ENCODE results near the gene FOSL1.

FOSL1 gene

DNA sequence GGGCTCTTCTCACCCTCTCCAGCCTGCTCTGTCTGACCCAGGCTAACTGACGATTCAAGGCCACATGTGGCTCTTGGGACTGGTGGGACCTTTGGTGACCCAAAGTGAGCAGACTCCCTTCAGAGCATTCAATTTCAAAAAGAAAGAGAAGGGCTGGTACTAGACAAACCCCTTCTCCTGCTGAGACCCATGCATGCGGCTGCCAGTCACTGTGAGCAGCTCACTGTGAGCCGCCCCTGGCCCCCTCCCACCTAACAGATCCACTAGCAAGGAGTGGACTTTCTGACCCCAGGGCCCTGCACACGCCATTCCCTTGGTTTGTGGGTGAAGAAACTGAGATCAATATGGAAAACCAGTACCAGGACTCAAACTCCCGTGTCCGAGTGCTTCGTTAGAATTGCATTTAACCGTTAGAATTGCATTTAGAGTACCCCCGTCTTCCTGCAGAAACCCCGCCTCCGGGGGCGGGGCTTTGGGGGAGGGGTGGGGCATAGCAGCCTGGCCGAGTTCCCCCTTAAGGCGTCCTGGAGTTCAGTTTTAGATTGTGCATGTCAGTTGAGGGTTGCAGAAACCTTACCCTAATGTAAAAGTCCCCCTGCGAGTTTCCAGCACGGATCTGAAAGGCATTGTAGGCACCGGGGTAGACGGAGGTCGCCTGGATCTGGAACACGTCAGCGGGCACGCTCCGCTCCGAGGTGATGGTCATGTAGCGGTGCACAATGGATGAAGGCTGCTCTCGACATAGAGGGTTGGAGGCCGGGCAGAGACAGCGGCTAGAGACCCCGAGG is 32.7 kb downstream of the FOSL1 start:
- H3K4me3 ChIP-seq (ENCODE audit: control insufficient read depth, low read depth, low read length) = no peak overlapping the region
- DNase-seq (ENCODE audit: low read depth) = no peak
- TF ChIP-seq, protein P1, sequence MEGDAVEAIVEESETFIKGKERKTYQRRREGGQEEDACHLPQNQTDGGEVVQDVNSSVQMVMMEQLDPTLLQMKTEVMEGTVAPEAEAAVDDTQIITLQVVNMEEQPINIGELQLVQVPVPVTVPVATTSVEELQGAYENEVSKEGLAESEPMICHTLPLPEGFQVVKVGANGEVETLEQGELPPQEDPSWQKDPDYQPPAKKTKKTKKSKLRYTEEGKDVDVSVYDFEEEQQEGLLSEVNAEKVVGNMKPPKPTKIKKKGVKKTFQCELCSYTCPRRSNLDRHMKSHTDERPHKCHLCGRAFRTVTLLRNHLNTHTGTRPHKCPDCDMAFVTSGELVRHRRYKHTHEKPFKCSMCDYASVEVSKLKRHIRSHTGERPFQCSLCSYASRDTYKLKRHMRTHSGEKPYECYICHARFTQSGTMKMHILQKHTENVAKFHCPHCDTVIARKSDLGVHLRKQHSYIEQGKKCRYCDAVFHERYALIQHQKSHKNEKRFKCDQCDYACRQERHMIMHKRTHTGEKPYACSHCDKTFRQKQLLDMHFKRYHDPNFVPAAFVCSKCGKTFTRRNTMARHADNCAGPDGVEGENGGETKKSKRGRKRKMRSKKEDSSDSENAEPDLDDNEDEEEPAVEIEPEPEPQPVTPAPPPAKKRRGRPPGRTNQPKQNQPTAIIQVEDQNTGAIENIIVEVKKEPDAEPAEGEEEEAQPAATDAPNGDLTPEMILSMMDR (conservative IDR thresholded peaks at IDR 0.05; ENCODE audit: control insufficient read depth, insufficient read depth, low read depth, low read length) = no peak

DNA sequence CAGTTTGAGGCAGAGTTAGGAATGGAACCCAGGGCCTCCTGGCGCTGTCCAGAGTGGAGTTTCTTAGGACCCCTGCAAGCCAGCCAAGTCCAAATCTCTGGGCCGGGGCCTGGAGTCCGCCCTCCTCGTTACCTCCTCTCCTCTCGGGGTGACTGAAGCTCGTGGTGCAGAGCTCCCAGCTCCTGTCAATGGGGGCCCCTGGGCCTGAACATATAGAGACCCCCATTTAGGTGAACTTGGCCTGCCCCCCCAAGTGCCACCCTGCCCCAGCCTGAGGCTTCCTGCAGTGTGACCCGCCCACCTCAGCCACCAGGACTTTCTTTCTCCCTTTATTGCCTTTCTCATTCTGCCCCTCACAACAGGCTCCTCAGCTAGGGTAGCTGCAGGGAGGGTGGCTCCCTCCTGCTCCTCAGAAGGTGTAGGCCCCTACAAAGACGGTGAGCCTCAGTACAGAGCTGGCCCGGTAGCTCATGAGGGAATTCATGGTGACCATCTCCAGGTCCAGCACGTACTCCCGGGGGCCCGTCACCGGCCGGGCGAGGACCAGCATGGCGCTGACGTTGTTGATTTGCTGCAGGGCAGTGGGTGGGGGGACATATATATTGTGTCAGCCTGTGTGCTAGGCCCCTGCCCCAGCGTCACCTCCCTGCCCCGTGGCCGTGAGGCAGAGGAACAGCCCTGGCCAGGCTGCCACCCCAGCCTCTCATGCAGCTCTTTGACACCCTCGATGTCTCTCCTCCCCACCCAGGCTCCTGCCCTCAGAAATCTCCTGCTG is 33.5 kb downstream of the FOSL1 start:
- TF ChIP-seq, protein P1 (conservative IDR thresholded peaks at IDR 0.05; ENCODE audit: control insufficient read depth, insufficient read depth, low read depth, low read length) = no peak
- H3K4me3 ChIP-seq (ENCODE audit: control insufficient read depth, low read depth, low read length) = no peak overlapping the region
- no peak for DNase-seq (ENCODE audit: low read depth)

DNA sequence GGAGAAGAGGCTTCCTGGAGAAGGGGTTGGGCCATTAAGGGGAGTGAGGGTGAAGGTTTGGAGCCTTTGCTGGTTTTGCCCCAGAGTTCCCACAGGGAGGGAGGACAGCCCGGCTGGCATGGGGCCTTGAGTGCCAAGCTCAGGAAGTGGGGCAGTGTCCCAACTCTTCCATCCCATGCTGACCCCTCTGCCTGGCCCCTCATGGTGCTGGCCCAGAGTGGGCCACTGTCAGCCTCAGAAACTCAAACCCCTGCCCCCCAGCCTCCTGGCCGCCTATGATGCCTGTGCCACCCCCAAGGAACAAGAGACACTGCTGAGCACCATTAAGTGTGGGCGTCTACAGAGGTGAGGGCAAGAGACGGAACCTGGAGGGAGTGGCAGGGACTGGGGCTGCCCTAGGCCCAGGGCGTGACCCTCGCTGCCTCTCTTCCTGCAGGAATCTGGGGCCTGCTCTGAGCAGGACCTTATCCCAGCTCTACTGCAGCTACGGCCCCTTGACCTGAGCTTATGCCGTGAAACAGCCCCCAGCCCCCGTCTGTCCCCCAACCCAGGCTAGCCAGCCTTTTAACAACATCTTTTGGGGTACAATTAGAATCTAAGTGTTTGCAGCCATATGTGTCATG is 34.5 kb downstream of the FOSL1 start:
- TF ChIP-seq, protein P1 (conservative IDR thresholded peaks at IDR 0.05; ENCODE audit: control insufficient read depth, insufficient read depth, low read depth, low read length) = no peak
- no peak for DNase-seq (ENCODE audit: low read depth)
- H3K4me3 ChIP-seq (ENCODE audit: control insufficient read depth, low read depth, low read length) = no peak overlapping the region

DNA sequence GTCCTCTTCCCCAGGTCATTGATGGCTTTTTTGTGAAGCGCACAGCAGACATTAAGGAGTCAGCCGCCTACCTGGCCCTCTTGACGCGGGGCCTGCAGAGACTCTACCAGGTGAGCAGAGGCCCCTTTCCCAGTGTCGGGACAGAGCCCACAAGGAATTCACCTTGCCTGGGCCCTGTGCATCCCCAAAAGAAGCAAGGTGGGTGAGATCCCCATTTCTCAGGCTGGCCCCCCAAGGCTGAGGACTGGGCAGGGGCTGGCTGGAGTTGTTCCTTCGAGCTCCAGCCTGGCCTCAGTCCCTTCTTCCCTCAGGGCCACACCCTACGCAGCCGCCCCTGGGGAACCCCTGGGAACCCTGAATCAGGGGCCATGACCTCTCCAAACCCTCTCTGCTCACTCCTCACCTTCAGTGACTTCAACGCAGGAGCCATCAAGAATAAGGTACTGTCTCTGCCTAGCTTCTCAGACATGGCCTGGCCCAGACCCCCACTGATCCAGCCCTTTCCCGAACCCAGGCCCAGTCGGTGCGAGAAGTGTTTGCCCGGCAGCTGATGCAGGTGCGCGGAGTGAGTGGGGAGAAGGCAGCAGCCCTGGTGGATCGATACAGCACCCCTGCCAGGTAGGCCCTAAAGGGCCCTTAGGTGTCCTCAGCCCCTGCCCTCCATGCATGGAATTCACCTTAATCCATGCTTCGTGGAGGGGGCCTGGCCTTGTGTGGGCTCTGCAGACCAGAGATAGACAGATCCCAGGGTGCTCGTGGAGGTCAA is 35.3 kb downstream of the FOSL1 start:
- H3K4me3 ChIP-seq (ENCODE audit: control insufficient read depth, low read depth, low read length) = no peak overlapping the region
- TF ChIP-seq, protein P1 (conservative IDR thresholded peaks at IDR 0.05; ENCODE audit: control insufficient read depth, insufficient read depth, low read depth, low read length) = no peak
- DNase-seq (ENCODE audit: low read depth) = no peak

DNA sequence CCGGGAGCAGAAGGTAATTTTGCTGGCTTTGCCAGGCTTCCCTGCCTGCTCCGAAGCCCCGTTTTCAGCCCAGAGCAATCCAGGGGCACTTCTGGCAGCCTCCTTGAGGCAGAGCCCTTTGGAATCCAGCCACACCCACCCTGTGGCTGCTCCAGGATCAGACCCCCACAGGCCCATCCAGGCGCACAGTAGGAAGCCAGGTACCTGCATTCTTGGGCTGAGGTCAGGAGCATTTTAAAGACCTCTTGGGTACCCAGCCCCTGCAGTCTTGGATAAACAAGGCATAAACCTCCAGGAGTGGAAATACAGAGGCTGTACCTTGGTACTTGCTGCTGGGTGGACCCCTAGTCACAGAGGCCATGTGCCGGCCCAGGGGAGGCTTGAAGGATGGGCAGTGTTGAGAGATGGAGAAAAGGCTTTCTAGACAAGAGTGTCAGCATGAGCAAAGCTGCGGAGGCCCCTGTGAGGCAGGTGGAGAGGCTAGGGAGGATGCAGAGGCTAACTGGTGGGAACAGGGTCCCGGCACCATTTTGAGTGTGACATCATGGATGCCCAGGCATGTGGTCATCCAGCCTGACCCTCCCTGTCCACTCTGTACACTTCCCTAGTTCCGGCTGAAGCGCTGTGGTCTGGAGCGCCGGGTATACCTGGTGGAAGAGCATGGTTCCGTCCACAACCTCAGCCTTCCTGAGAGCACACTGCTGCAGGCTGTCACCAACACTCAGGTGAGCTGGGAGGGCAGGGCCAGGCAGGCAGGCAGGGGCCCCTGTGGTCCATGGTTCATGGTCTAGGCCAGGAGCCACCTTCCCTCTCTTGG is 36.1 kb downstream of the FOSL1 start:
- TF ChIP-seq, protein P1 (conservative IDR thresholded peaks at IDR 0.05; ENCODE audit: control insufficient read depth, insufficient read depth, low read depth, low read length) = no peak
- no peak overlapping the region for H3K4me3 ChIP-seq (ENCODE audit: control insufficient read depth, low read depth, low read length)
- DNase-seq (ENCODE audit: low read depth) = no peak

All from fibroblast of mammary gland (primary cell).